ENCODE measurements around the gene FCGR3B. TPM values are rescaled to one million over a fixed set of nuclear protein-coding genes. Genes with fewer than 3 reads are reported as not detected.
"Not testable (repeated sequence)": the region's sequence is repeated elsewhere in the genome, so short reads cannot be mapped to it uniquely, and the experiment has no call there.

The FCGR3B gene
- total RNA-seq, 1 experiment from 2014 or later = not detected

DNA sequence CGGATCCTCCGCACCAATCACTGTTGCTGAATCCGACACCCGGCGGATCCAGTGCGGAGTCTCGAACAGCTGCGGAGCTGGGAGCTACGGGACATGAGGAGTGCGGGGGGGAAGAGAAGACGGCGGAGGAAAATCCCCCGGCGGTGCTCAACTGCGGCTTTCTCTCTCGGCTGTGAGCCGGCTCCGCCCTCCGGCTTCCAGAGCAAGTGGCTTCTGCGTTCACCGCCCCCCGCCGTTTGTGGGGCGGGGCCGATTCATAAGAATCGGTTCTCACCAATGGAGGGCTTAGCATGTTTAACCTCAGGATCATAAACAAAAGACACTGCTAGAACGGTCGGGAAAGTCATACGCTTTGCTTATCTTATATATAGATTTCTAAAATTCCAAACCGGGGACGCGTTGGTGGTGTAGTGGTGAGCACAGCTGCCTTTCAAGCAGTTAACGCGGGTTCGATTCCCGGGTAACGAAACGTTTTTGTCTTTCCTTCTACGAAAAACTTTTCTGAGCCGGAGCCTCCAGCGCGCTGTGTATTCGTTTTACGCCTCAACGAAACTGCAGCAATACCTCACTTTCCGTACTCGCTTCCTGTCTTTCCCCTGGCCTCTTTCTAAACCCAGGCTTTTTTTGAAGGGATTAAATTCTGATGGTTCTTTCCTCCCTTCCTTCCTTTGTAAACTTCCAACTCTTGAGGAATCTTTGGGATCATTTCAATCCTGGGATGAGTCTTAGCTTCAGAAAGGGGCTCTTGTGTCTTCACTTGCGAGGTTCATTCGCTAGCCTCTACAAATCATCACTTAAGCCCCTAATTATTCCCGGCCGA is 18.4 kb downstream of the FCGR3B start:
- BruUV-seq (replicated peaks); H3K27me3 Mint-ChIP-seq (ENCODE audit: insufficient read depth, unreplicated experiment); H3K9me3 Mint-ChIP-seq (ENCODE audit: unreplicated experiment); H3K27me3 ChIP-seq (replicated peaks; ENCODE audit: control insufficient read depth, insufficient read depth, low read length); CTCF ChIA-PET; H3K36me3 ChIP-seq (ENCODE audit: control insufficient read depth, insufficient read depth, low read length); H3K4me1 ChIP-seq; H3K9me3 ChIP-seq: not testable (repeated sequence)
- POLR2A ChIA-PET = interaction anchor here (0.7 kb wide), 1 partner anchor 137 kb away, joined by 4 read pairs; the partner anchor contains the start of gene DUSP12
- intact Hi-C loops (cut with micrococcal nuclease; ENCODE audit: unreplicated experiment) = loop anchor here (1.0 to 5.0 kb wide), 2 partner anchors 9 to 80 kb away; no protein-coding TSS in a partner anchor
- H3K4me1 Mint-ChIP-seq (ENCODE audit: low read depth, unreplicated experiment) = peaks cover 11% of the 10 kb centered on the region
- H3K4me3 Mint-ChIP-seq (ENCODE audit: unreplicated experiment) = peak overlapping the region; percentile 90
- H3K4me3 ChIP-seq (ENCODE audit: low read depth, low read length) = peak overlapping the region; percentile 40
- peak overlapping the region; percentile 98 for H3K27ac Mint-ChIP-seq (ENCODE audit: unreplicated experiment)
- H3K36me3 Mint-ChIP-seq (ENCODE audit: insufficient read depth, unreplicated experiment) = peaks cover 14% of the 10 kb centered on the region
- peak; percentile 94 to 96 for DNase-seq

DNA sequence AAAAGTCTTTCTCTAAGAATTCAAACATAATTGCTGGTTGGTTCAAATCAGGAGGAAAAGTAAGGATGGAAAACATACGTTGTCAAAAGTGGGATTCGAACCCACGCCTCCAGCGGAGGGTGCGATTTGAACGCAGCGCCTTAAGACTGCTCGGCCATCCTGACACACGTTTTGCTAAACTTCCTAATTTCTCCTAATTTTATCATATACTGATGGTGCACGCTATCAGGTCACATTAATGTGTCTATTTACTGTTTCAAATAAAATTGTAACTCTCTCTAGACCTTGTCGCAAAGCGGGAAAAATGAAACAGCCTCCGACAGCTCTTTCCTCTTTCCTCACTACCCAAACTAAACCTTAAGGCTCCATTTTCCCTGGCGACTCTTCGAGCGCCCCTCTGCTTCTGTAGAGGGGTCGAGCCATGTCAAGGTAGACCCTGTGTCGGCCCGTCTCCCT is 19.1 kb downstream of the FCGR3B start:
- H3K36me3 ChIP-seq (ENCODE audit: control insufficient read depth, insufficient read depth, low read length); H3K27me3 ChIP-seq (replicated peaks; ENCODE audit: control insufficient read depth, insufficient read depth, low read length); H3K27me3 Mint-ChIP-seq (ENCODE audit: insufficient read depth, unreplicated experiment); CTCF ChIA-PET; DNase-seq; H3K9me3 ChIP-seq; H3K9me3 Mint-ChIP-seq (ENCODE audit: unreplicated experiment); H3K4me1 ChIP-seq: not testable (repeated sequence)
- intact Hi-C loops (cut with micrococcal nuclease; ENCODE audit: unreplicated experiment) = loop anchor here (1.0 to 5.0 kb wide), 2 partner anchors 9 to 80 kb away; no protein-coding TSS in a partner anchor
- Mint-ChIP-seq H3K36me3 (ENCODE audit: insufficient read depth, unreplicated experiment) (peaks cover 14% of the 10 kb centered on the region), H3K4me1 (ENCODE audit: low read depth, unreplicated experiment) (peaks cover 11% of the 10 kb centered on the region), H3K4me3 (ENCODE audit: unreplicated experiment) (peak overlapping the region; percentile 90), H3K27ac (ENCODE audit: unreplicated experiment) (peak overlapping the region; percentile 98)
- peak overlapping the region; percentile 40 for H3K4me3 ChIP-seq (ENCODE audit: low read depth, low read length)
- TSS peak; percentile 41 for BruUV-seq (replicated peaks)
- POLR2A ChIA-PET = interaction anchor here (0.7 kb wide), 1 partner anchor 138 kb away, joined by 4 read pairs; the partner anchor contains the start of gene DUSP12

DNA sequence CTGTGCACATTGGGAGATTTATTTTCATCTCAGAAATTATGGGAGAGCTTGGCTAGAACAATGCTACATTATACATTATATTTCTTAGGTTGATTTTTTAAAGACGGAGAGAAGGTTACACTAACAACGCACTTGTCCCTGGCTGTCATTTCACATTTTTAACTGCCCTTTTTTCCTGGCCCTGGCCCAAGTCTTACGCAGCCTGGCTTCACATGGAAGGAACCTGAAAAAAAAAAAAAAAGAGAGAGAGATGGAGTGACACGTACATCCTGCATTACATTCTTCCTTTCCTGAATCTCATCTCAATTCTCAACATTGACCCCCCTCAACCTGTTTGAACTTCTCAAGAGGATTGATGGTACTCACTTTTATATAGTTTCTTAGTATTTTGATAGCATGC is 20.8 kb downstream of the FCGR3B start:
- H3K36me3 Mint-ChIP-seq (ENCODE audit: insufficient read depth, unreplicated experiment) = peaks cover 14% of the 10 kb centered on the region
- H3K36me3 ChIP-seq (ENCODE audit: control insufficient read depth, insufficient read depth, low read length); H3K4me3 Mint-ChIP-seq (ENCODE audit: unreplicated experiment); H3K27me3 Mint-ChIP-seq (ENCODE audit: insufficient read depth, unreplicated experiment); CTCF ChIA-PET; H3K4me1 ChIP-seq; H3K27ac Mint-ChIP-seq (ENCODE audit: unreplicated experiment); POLR2A ChIA-PET; BruUV-seq (replicated peaks); H3K4me3 ChIP-seq (ENCODE audit: low read depth, low read length); H3K9me3 ChIP-seq; H3K27me3 ChIP-seq (replicated peaks; ENCODE audit: control insufficient read depth, insufficient read depth, low read length); H3K9me3 Mint-ChIP-seq (ENCODE audit: unreplicated experiment); DNase-seq: not testable (repeated sequence)
- intact Hi-C loops (cut with micrococcal nuclease; ENCODE audit: unreplicated experiment) = loop anchor here (5.0 kb wide), 1 partner anchor 78 kb away; no protein-coding TSS in a partner anchor
- H3K4me1 Mint-ChIP-seq (ENCODE audit: low read depth, unreplicated experiment) = peaks cover 11% of the 10 kb centered on the region

DNA sequence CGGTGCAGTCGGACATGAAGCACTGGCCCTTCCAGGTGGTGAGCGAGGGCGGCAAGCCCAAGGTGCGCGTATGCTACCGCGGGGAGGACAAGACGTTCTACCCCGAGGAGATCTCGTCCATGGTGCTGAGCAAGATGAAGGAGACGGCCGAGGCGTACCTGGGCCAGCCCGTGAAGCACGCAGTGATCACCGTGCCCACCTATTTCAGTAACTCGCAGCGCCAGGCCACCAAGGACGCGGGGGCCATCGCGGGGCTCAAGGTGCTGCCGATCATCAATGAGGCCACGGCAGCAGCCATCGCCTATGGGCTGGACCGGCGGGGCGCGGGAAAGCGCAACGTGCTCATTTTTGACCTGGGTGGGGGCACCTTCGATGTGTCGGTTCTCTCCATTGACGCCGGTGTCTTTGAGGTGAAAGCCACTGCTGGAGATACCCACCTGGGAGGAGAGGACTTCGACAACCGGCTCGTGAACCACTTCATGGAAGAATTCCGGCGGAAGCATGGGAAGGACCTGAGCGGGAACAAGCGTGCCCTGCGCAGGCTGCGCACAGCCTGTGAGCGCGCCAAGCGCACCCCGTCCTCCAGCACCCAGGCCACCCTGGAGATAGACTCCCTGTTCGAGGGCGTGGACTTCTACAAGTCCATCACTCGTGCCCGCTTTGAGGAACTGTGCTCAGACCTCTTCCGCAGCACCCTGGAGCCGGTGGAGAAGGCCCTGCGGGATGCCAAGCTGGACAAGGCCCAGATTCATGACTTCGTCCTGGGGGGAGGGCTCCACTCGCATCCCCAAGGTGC is 24.2 kb downstream of the FCGR3B start:
- DNase-seq; H3K27me3 ChIP-seq (replicated peaks; ENCODE audit: control insufficient read depth, insufficient read depth, low read length); H3K27ac Mint-ChIP-seq (ENCODE audit: unreplicated experiment); BruUV-seq (replicated peaks); H3K9me3 Mint-ChIP-seq (ENCODE audit: unreplicated experiment); POLR2A ChIA-PET; intact Hi-C loops (cut with micrococcal nuclease; ENCODE audit: unreplicated experiment); H3K4me3 ChIP-seq (ENCODE audit: low read depth, low read length); H3K36me3 Mint-ChIP-seq (ENCODE audit: insufficient read depth, unreplicated experiment); H3K4me1 Mint-ChIP-seq (ENCODE audit: low read depth, unreplicated experiment); H3K9me3 ChIP-seq; H3K36me3 ChIP-seq (ENCODE audit: control insufficient read depth, insufficient read depth, low read length); H3K4me3 Mint-ChIP-seq (ENCODE audit: unreplicated experiment); CTCF ChIA-PET; H3K4me1 ChIP-seq; H3K27me3 Mint-ChIP-seq (ENCODE audit: insufficient read depth, unreplicated experiment): not testable (repeated sequence)

DNA sequence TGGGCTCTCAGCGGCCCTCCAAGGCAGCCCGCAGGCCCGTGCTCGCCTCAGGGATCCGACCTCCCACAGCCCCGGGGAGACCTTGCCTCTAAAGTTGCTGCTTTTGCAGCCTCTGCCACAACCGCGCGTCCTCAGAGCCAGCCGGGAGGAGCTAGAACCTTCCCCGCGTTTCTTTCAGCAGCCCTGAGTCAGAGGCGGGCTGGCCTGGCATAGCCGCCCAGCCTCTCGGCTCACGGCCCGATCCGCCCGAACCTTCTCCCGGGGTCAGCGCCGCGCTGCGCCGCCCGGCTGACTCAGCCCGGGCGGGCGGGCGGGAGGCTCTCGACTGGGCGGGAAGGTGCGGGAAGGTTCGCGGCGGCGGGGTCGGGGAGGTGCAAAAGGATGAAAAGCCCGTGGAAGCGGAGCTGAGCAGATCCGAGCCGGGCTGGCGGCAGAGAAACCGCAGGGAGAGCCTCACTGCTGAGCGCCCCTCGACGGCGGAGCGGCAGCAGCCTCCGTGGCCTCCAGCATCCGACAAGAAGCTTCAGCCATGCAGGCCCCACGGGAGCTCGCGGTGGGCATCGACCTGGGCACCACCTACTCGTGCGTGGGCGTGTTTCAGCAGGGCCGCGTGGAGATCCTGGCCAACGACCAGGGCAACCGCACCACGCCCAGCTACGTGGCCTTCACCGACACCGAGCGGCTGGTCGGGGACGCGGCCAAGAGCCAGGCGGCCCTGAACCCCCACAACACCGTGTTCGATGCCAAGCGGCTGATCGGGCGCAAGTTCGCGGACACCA is 25.0 kb downstream of the FCGR3B start:
- H3K4me1 Mint-ChIP-seq (ENCODE audit: low read depth, unreplicated experiment); CTCF ChIA-PET; H3K36me3 Mint-ChIP-seq (ENCODE audit: insufficient read depth, unreplicated experiment); DNase-seq; H3K27me3 ChIP-seq (replicated peaks; ENCODE audit: control insufficient read depth, insufficient read depth, low read length); BruUV-seq (replicated peaks); POLR2A ChIA-PET; H3K27me3 Mint-ChIP-seq (ENCODE audit: insufficient read depth, unreplicated experiment); H3K4me3 ChIP-seq (ENCODE audit: low read depth, low read length); H3K4me3 Mint-ChIP-seq (ENCODE audit: unreplicated experiment); H3K27ac Mint-ChIP-seq (ENCODE audit: unreplicated experiment); H3K36me3 ChIP-seq (ENCODE audit: control insufficient read depth, insufficient read depth, low read length); intact Hi-C loops (cut with micrococcal nuclease; ENCODE audit: unreplicated experiment); H3K4me1 ChIP-seq; H3K9me3 Mint-ChIP-seq (ENCODE audit: unreplicated experiment); H3K9me3 ChIP-seq: not testable (repeated sequence)

DNA sequence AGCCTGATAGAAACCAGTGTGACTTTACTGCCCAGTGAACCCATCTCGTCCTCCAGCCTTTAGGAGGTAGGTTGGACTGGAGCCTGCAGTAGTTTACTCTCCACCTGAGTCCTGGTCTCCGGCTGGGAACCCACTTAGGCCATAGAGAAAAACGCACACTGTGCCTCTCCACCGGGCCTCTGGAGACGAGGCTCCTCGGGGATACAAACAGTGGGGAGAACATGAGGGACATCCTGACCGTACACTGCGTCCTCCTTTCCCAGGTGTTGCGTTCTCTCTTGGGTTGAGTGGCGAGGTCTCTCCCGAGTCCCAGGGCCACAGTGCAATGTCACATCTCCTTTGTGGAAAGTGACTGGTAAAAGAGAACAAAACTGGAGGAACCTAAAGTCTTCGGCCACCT is 26.0 kb downstream of the FCGR3B start:
- H3K27me3 ChIP-seq (replicated peaks; ENCODE audit: control insufficient read depth, insufficient read depth, low read length); H3K27me3 Mint-ChIP-seq (ENCODE audit: insufficient read depth, unreplicated experiment); H3K36me3 ChIP-seq (ENCODE audit: control insufficient read depth, insufficient read depth, low read length); H3K27ac Mint-ChIP-seq (ENCODE audit: unreplicated experiment); POLR2A ChIA-PET; H3K4me3 Mint-ChIP-seq (ENCODE audit: unreplicated experiment); CTCF ChIA-PET; BruUV-seq (replicated peaks); H3K36me3 Mint-ChIP-seq (ENCODE audit: insufficient read depth, unreplicated experiment); H3K9me3 Mint-ChIP-seq (ENCODE audit: unreplicated experiment); H3K4me1 Mint-ChIP-seq (ENCODE audit: low read depth, unreplicated experiment); H3K9me3 ChIP-seq; intact Hi-C loops (cut with micrococcal nuclease; ENCODE audit: unreplicated experiment); H3K4me3 ChIP-seq (ENCODE audit: low read depth, low read length); DNase-seq; H3K4me1 ChIP-seq: not testable (repeated sequence)

Data from Caco-2 (cell line).